SK-N-SH treated with all-trans-retinoic acid at 6 μM for 48 hours (cell line): ENCODE measurements around the gene CPS1.

ENCODE experiments used
- BACH2 ChIP-seq: fragments of 250-450 bp; sonication (Bioruptor Pico); IDR thresholded peaks from 2 replicates; pipeline ENCODE4 v1.9.0; 2021; ENCODE audit warnings: mild to moderate bottlenecking, borderline replicate concordance
- GLIS3 ChIP-seq: fragments of 250-450 bp; sonication (Bioruptor Pico); IDR thresholded peaks from 2 replicates; pipeline ENCODE4 v1.5.0; 2020; ENCODE audit warnings: mild to moderate bottlenecking, moderate library complexity
- PPARA ChIP-seq: fragments of 250-450 bp; sonication (Bioruptor Pico); IDR thresholded peaks from 2 replicates; pipeline ENCODE4 v1.5.0; 2020; ENCODE audit warnings: mild to moderate bottlenecking, borderline replicate concordance
- SNAI2 ChIP-seq: fragments of 250-450 bp; sonication (Bioruptor Pico); IDR thresholded peaks from 2 replicates; pipeline ENCODE4 v1.5.0; 2020; ENCODE audit warnings: mild to moderate bottlenecking, moderate library complexity
- TOX ChIP-seq: fragments of 250-450 bp; sonication (Bioruptor Pico); IDR thresholded peaks from 2 replicates; pipeline ENCODE4 v1.8.0; 2021; ENCODE audit warnings: mild to moderate bottlenecking, moderate library complexity, borderline replicate concordance
- ZFP3 ChIP-seq: fragments of 250-450 bp; sonication (Bioruptor Pico); IDR thresholded peaks from 2 replicates; pipeline ENCODE4 v1.5.0; 2020; ENCODE audit warnings: mild to moderate bottlenecking, moderate library complexity
- ZNF565 ChIP-seq: fragments of 450-650 bp; formaldehyde crosslinking; conservative IDR thresholded peaks from 2 replicates; pipeline ENCODE4 v1.5.0; 2020; ENCODE audit warnings: low read depth, mild to moderate bottlenecking, moderate library complexity
- ZNF70 ChIP-seq: fragments of 450-650 bp; formaldehyde crosslinking; IDR thresholded peaks from 2 replicates; pipeline ENCODE4 v1.5.0; 2020; ENCODE audit warnings: mild to moderate bottlenecking, moderate library complexity
- ZNF8 ChIP-seq: fragments of 450-650 bp; formaldehyde crosslinking; IDR thresholded peaks from 2 replicates; pipeline ENCODE4 v1.5.0; 2020; ENCODE audit warnings: mild to moderate bottlenecking, moderate library complexity
- TF ChIP-seq, protein P1 (sequence below): fragments of 250-450 bp; sonication (Bioruptor Pico); IDR thresholded peaks from 2 replicates; pipeline ENCODE4 v1.8.0; 2020; ENCODE audit warnings: mild to moderate bottlenecking, moderate library complexity, borderline replicate concordance
- TF ChIP-seq, protein P2 (sequence below): fragments of 250-450 bp; sonication (Bioruptor Pico); IDR thresholded peaks from 2 replicates; pipeline ENCODE4 v1.5.1; 2021; ENCODE audit warnings: mild to moderate bottlenecking, moderate library complexity
- TF ChIP-seq, protein P3 (sequence below): fragments of 250-450 bp; sonication (Bioruptor Pico); IDR thresholded peaks from 2 replicates; pipeline ENCODE4 v1.8.0; 2021; ENCODE audit warnings: low read depth, mild to moderate bottlenecking, moderate library complexity, borderline replicate concordance

DNA sequence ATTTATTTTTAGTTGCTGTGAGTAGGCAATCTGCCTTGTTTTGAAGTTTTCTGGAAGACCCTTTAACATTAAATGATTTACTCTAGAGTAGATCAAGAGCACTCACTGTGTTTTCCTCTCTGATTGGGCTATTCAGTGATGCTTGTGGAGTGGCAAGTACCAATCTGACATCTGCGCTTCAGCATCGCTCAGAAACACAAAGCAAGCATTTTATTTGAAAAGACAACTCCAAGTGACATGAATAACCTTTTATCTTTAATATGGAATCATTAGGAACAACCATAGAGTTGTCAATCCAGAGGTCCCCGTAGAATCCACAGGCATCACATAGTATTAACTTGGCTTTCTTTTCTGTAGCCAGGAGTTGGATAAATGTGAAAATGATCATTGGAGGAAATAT is 114.7 kb downstream of the CPS1 start:
- TF ChIP-seq TOX (CRISPR knock-in tag), result no peak
- TF ChIP-seq ZNF70, result no peak
- TF ChIP-seq, protein P1, sequence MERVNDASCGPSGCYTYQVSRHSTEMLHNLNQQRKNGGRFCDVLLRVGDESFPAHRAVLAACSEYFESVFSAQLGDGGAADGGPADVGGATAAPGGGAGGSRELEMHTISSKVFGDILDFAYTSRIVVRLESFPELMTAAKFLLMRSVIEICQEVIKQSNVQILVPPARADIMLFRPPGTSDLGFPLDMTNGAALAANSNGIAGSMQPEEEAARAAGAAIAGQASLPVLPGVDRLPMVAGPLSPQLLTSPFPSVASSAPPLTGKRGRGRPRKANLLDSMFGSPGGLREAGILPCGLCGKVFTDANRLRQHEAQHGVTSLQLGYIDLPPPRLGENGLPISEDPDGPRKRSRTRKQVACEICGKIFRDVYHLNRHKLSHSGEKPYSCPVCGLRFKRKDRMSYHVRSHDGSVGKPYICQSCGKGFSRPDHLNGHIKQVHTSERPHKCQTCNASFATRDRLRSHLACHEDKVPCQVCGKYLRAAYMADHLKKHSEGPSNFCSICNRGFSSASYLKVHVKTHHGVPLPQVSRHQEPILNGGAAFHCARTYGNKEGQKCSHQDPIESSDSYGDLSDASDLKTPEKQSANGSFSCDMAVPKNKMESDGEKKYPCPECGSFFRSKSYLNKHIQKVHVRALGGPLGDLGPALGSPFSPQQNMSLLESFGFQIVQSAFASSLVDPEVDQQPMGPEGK (CRISPR knock-in tag), result no peak
- TF ChIP-seq ZNF565, result no peak
- TF ChIP-seq, protein P2, sequence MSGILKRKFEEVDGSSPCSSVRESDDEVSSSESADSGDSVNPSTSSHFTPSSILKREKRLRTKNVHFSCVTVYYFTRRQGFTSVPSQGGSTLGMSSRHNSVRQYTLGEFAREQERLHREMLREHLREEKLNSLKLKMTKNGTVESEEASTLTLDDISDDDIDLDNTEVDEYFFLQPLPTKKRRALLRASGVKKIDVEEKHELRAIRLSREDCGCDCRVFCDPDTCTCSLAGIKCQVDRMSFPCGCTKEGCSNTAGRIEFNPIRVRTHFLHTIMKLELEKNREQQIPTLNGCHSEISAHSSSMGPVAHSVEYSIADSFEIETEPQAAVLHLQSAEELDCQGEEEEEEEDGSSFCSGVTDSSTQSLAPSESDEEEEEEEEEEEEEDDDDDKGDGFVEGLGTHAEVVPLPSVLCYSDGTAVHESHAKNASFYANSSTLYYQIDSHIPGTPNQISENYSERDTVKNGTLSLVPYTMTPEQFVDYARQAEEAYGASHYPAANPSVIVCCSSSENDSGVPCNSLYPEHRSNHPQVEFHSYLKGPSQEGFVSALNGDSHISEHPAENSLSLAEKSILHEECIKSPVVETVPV, result no peak
- TF ChIP-seq, protein P3, sequence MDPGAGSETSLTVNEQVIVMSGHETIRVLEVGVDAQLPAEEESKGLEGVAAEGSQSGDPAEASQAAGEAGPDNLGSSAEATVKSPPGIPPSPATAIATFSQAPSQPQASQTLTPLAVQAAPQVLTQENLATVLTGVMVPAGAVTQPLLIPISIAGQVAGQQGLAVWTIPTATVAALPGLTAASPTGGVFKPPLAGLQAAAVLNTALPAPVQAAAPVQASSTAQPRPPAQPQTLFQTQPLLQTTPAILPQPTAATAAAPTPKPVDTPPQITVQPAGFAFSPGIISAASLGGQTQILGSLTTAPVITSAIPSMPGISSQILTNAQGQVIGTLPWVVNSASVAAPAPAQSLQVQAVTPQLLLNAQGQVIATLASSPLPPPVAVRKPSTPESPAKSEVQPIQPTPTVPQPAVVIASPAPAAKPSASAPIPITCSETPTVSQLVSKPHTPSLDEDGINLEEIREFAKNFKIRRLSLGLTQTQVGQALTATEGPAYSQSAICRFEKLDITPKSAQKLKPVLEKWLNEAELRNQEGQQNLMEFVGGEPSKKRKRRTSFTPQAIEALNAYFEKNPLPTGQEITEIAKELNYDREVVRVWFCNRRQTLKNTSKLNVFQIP, result no peak
- TF ChIP-seq SNAI2, result no peak
- no peak for TF ChIP-seq BACH2 (CRISPR knock-in tag)
- no peak for TF ChIP-seq PPARA (CRISPR knock-in tag)
- TF ChIP-seq ZNF8 (CRISPR knock-in tag), result no peak
- TF ChIP-seq ZFP3 (CRISPR knock-in tag), result no peak
- no peak for TF ChIP-seq GLIS3 (CRISPR knock-in tag)
